Dermis blood vessel endothelial cell (primary cell): Measurements from ENCODE around the gene ALDH1A3. TPM values are rescaled to one million over a fixed set of nuclear protein-coding genes. Genes with fewer than 3 reads are reported as not detected.

Source experiments
- DNase-seq: peaks from one replicate; pipeline ENCODE4 v3.0.0; 2010
- total RNA-seq: library from RNA; depleted of rRNA; stranded (reverse); fragments of >200 nt; gene quantifications from 2 replicates; pipeline ENCODE4 v1.2.3, GENCODE V29; 2014

The ALDH1A3 gene
- total RNA-seq, 1 donor from 2014 or later = 51.2 TPM

GRCh38 chr15:100859970-100860828 lies 19.4 kb upstream of the ALDH1A3 start:
- no peak for DNase-seq

GRCh38 chr15:100860829-100861510 lies 18.7 kb upstream of the ALDH1A3 start:
- DNase-seq = no peak

- no peak for DNase-seq
These were observed 18.1 kb upstream of the ALDH1A3 start for GRCh38 chr15:100861511-100861991.

- no peak for DNase-seq
These were observed 17.5 kb upstream of the ALDH1A3 start for GRCh38 chr15:100862162-100862561.

- no peak for DNase-seq
These were observed 16.4 kb upstream of the ALDH1A3 start for GRCh38 chr15:100863075-100863795.

- no peak for DNase-seq
These were observed 15.8 kb upstream of the ALDH1A3 start for GRCh38 chr15:100863796-100864267.

GRCh38 chr15:100866386-100867330 lies 13.0 kb upstream of the ALDH1A3 start:
- DNase-seq = no peak

GRCh38 chr15:100867433-100867832 lies 12.2 kb upstream of the ALDH1A3 start:
- DNase-seq = no peak

GRCh38 chr15:100869151-100869999 lies 10.3 kb upstream of the ALDH1A3 start:
- DNase-seq = peak; percentile 28

- peak; percentile 93 for DNase-seq
These were observed 6.5 kb upstream of the ALDH1A3 start for GRCh38 chr15:100873029-100873677.

GRCh38 chr15:100875495-100875894 lies 4.1 kb upstream of the ALDH1A3 start:
- DNase-seq = no peak

GRCh38 chr15:100875976-100876375 lies 3.7 kb upstream of the ALDH1A3 start:
- no peak for DNase-seq

- DNase-seq = no peak
These were observed 2.1 kb upstream of the ALDH1A3 start for GRCh38 chr15:100877551-100877950.

- DNase-seq = no peak
These were observed 1.5 kb upstream of the ALDH1A3 start for GRCh38 chr15:100878130-100878529.

GRCh38 chr15:100878648-100879047 lies 983 bp upstream of the ALDH1A3 start:
- no peak for DNase-seq

- peak; percentile 50 for DNase-seq
These were observed 569 bp upstream of the ALDH1A3 start for GRCh38 chr15:100879061-100879463.

GRCh38 chr15:100880139-100880896 lies 687 bp downstream of the ALDH1A3 start:
- peak; percentile 47 for DNase-seq

GRCh38 chr15:100880897-100881242 lies 1.2 kb downstream of the ALDH1A3 start:
- no peak for DNase-seq

- DNase-seq = no peak
These were observed 2.1 kb downstream of the ALDH1A3 start for GRCh38 chr15:100881573-100882336.
